PC-9 (cell line): ENCODE measurements around the gene ABHD8.

Experiments
- EZH2 ChIP-seq: fragments of 200-600 bp; sonication (generic); IDR thresholded peaks from 2 replicates; pipeline ENCODE4 v1.8.0; 2017; ENCODE audit warnings: antibody characterized with exemption, low read depth
- TF ChIP-seq, protein P1 (sequence below): fragments of 200-600 bp; sonication (generic); conservative IDR thresholded peaks from 2 replicates; pipeline ENCODE4 v1.6.1; 2017; ENCODE audit warnings: mixed run types, antibody characterized with exemption, mild to moderate bottlenecking, moderate library complexity

- TF ChIP-seq, protein P1, sequence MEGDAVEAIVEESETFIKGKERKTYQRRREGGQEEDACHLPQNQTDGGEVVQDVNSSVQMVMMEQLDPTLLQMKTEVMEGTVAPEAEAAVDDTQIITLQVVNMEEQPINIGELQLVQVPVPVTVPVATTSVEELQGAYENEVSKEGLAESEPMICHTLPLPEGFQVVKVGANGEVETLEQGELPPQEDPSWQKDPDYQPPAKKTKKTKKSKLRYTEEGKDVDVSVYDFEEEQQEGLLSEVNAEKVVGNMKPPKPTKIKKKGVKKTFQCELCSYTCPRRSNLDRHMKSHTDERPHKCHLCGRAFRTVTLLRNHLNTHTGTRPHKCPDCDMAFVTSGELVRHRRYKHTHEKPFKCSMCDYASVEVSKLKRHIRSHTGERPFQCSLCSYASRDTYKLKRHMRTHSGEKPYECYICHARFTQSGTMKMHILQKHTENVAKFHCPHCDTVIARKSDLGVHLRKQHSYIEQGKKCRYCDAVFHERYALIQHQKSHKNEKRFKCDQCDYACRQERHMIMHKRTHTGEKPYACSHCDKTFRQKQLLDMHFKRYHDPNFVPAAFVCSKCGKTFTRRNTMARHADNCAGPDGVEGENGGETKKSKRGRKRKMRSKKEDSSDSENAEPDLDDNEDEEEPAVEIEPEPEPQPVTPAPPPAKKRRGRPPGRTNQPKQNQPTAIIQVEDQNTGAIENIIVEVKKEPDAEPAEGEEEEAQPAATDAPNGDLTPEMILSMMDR: no peak
- TF ChIP-seq EZH2: no peak
Observed at GRCh38 chr19:17286263-17286662, 17.0 kb downstream of the ABHD8 start.
